SK-N-SH (cell line): ENCODE results near the gene OXA1L. TPM values are rescaled to one million over a fixed set of nuclear protein-coding genes. Genes with fewer than 3 reads are reported as not detected.

Source experiments
- CTCF ChIA-PET: fragments of 300-600, 350-600 bp; formaldehyde crosslinking; extraction: SDS; loops from one replicate; lab custom pipeline; 2021; lab: Yijun Ruan, JAX
- POLR2A ChIA-PET: fragments of 350-600 bp; sonication (Branson Sonifier 250); formaldehyde crosslinking; extraction: SDS; loops from one replicate; lab custom pipeline; 2020; ENCODE audit warnings: antibody characterized with exemption, inconsistent platforms; lab: Yijun Ruan, JAX
- DNase-seq: peaks from one replicate; pipeline ENCODE4 v3.0.0; 2012
- H2AFZ ChIP-seq: fragments of 200-600 bp; sonication (generic); 2 replicates; pipeline ENCODE4 v1.8.1; 2016; ENCODE audit warnings: antibody characterized with exemption, mild to moderate bottlenecking, low read depth
- H3F3A ChIP-seq: fragments of 200-600 bp; sonication (generic); replicated peaks from 2 replicates; pipeline ENCODE3; 2016; ENCODE audit warnings: antibody characterized with exemption, mild to moderate bottlenecking; ENCODE audit not compliant: insufficient read depth
- H3K27ac ChIP-seq, 2 experiments: fragments of 200-500 bp in 1 of 2; fragments of 200-600 bp in 1 of 2; sonication (Bioruptor generic) in 1 of 2; sonication (generic), shearing (Covaris generic) in 1 of 2; 2 replicates each; pipeline versions ENCODE4 v1.5.1 to v1.6.1; 2014 to 2016; ENCODE audit warnings: low read depth in 2 of 2, inconsistent platforms in 1 of 2, low read length in 1 of 2, mild to moderate bottlenecking in 1 of 2, mixed read lengths in 1 of 2
- H3K27me3 ChIP-seq: fragments of 200-600 bp; sonication (generic), shearing (Covaris generic); 2 replicates; pipeline ENCODE4 v1.6.1; 2016; ENCODE audit warnings: mixed run types; ENCODE audit not compliant: insufficient read depth
- H3K36me3 ChIP-seq, 2 experiments: fragments of 200-500 bp in 1 of 2; fragments of 200-600 bp in 1 of 2; sonication (Bioruptor generic) in 1 of 2; sonication (generic) in 1 of 2; replicated peaks in 1 of 2; 2 replicates each; pipeline versions ENCODE3 to v1.5.1; 2014 to 2016; ENCODE audit warnings: low read length in 1 of 2, mild to moderate bottlenecking in 1 of 2; ENCODE audit not compliant: insufficient read depth in 2 of 2, control insufficient read depth in 1 of 2
- H3K4me1 ChIP-seq, 2 experiments: fragments of 200-500 bp in 1 of 2; fragments of 200-600 bp in 1 of 2; sonication (Bioruptor generic) in 1 of 2; sonication (generic), shearing (Covaris generic) in 1 of 2; 2 replicates each; pipeline versions ENCODE4 v1.5.1 to v1.6.1; 2014 to 2016; ENCODE audit warnings: low read depth in 1 of 2, low read length in 1 of 2, mixed run types in 1 of 2; ENCODE audit not compliant: insufficient read depth in 2 of 2, control insufficient read depth in 1 of 2
- H3K4me2 ChIP-seq: fragments of 200-600 bp; sonication (generic), shearing (Covaris generic); 2 replicates; pipeline ENCODE4 v1.6.1; 2017; ENCODE audit warnings: mixed run types
- H3K4me3 ChIP-seq, 2 experiments: fragments of 200-500 bp in 1 of 2; fragments of 200-600 bp in 1 of 2; sonication (Bioruptor generic) in 1 of 2; sonication (generic), shearing (Covaris generic) in 1 of 2; 2 replicates each; pipeline versions ENCODE4 v1.5.1 to v1.8.1; 2014 to 2016; ENCODE audit warnings: low read depth in 2 of 2, inconsistent platforms in 1 of 2, low read length in 1 of 2, mild to moderate bottlenecking in 1 of 2, mixed read lengths in 1 of 2, moderate library complexity in 1 of 2
- H3K79me2 ChIP-seq: fragments of 200-600 bp; sonication (generic); 2 replicates; pipeline ENCODE4 v1.8.1; 2017; ENCODE audit warnings: mild to moderate bottlenecking; ENCODE audit not compliant: insufficient read depth
- H3K9ac ChIP-seq: fragments of 200-600 bp; sonication (generic); 2 replicates; pipeline ENCODE4 v1.6.1; 2017; ENCODE audit warnings: mixed run types
- H3K9me2 ChIP-seq: fragments of 200-600 bp; sonication (generic); 2 replicates; pipeline ENCODE4 v1.6.1; 2017; ENCODE audit warnings: mixed run types
- H3K9me3 ChIP-seq: fragments of 200-600 bp; sonication (generic); 2 replicates; pipeline ENCODE4 v1.6.1; 2017; ENCODE audit warnings: mixed run types, mild to moderate bottlenecking, moderate library complexity
- H4K20me1 ChIP-seq: fragments of 200-600 bp; sonication (generic); 2 replicates; pipeline ENCODE4 v1.6.1; 2017; ENCODE audit warnings: mild to moderate bottlenecking, mixed run types; ENCODE audit not compliant: insufficient read depth
- CHD2 ChIP-seq: fragments of 150-350 bp; IDR thresholded peaks from 2 replicates; pipeline ENCODE4 v1.6.1; 2018; ENCODE audit warnings: low read length; ENCODE audit not compliant: partially characterized antibody
- ELF1 ChIP-seq: IDR thresholded peaks from 2 replicates; pipeline ENCODE4 v1.4.0; 2012
- EP300 ChIP-seq, 2 experiments: IDR thresholded peaks; 2 replicates each; pipeline versions ENCODE4 v1.4.0 to v1.6.1; 2012; ENCODE audit warnings: borderline replicate concordance in 1 of 2, low read depth in 1 of 2, low read length in 1 of 2
- FOXM1 ChIP-seq: IDR thresholded peaks from 2 replicates; pipeline ENCODE4 v1.4.0; 2012; ENCODE audit warnings: low read depth, mild to moderate bottlenecking
- GABPA ChIP-seq: IDR thresholded peaks from 2 replicates; pipeline ENCODE4 v1.4.0; 2012; ENCODE audit warnings: low read depth, mild to moderate bottlenecking
- JUND ChIP-seq: IDR thresholded peaks from 2 replicates; pipeline ENCODE4 v1.4.0; 2012
- MEF2A ChIP-seq: IDR thresholded peaks from 2 replicates; pipeline ENCODE4 v1.4.0; 2012; ENCODE audit warnings: low read depth, borderline replicate concordance
- NFIC ChIP-seq: IDR thresholded peaks from 2 replicates; pipeline ENCODE4 v1.4.0; 2012; ENCODE audit warnings: borderline replicate concordance
- NRF1 ChIP-seq: IDR thresholded peaks from 2 replicates; pipeline ENCODE4 v1.6.1; 2012; ENCODE audit warnings: low read depth, mild to moderate bottlenecking, low read length
- PBX3 ChIP-seq: IDR thresholded peaks from 2 replicates; pipeline ENCODE4; 2012
- RCOR1 ChIP-seq: fragments of 150-350 bp; IDR thresholded peaks from 2 replicates; pipeline ENCODE4 v1.6.1; 2017; ENCODE audit warnings: antibody characterized with exemption, low read length
- RXRA ChIP-seq: IDR thresholded peaks from 2 replicates; pipeline ENCODE4 v1.4.0; 2012; ENCODE audit warnings: low read depth, mild to moderate bottlenecking, borderline replicate concordance
- SMC3 ChIP-seq: IDR thresholded peaks from 2 replicates; pipeline ENCODE4 v1.6.1; 2012; ENCODE audit warnings: low read depth, low read length, improper control_type of control experiment
- TAF1 ChIP-seq: IDR thresholded peaks from 2 replicates; pipeline ENCODE4 v1.6.1; 2012; ENCODE audit warnings: low read depth, mild to moderate bottlenecking, low read length, moderate library complexity, borderline replicate concordance
- TCF12 ChIP-seq: IDR thresholded peaks from 2 replicates; pipeline ENCODE4 v1.4.0; 2012
- USF2 ChIP-seq: fragments of 150-350 bp; IDR thresholded peaks from 2 replicates; pipeline ENCODE4 v1.6.1; 2017; ENCODE audit warnings: antibody characterized with exemption, low read length, low read depth, borderline replicate concordance
- WGBS: methylation state at CpG from one replicate; pipeline ENCODE4 v1.1.6; 2017; ENCODE audit warnings: low lambda C conversion rate; 5-methylcytosine and 5-hydroxymethylcytosine counted together
- polyA plus RNA-seq, 3 experiments: library from polyadenylated mRNA; depleted of rRNA; stranded (reverse); fragments of >200 nt; gene quantifications; 2 replicates each; pipeline ENCODE4 v1.2.3, GENCODE V29; 2012
- TF ChIP-seq, protein P1 (sequence below): IDR thresholded peaks from 2 replicates; pipeline ENCODE4 v1.4.0; 2012; ENCODE audit warnings: low read depth
- TF ChIP-seq, protein P2 (sequence below): IDR thresholded peaks from 2 replicates; pipeline ENCODE4 v1.4.0; 2012; ENCODE audit warnings: low read depth, borderline replicate concordance

Gene OXA1L
- polyA plus RNA-seq, 1 of the 3 experiments (the other 2 are of a cell fraction): 119 TPM

DNA sequence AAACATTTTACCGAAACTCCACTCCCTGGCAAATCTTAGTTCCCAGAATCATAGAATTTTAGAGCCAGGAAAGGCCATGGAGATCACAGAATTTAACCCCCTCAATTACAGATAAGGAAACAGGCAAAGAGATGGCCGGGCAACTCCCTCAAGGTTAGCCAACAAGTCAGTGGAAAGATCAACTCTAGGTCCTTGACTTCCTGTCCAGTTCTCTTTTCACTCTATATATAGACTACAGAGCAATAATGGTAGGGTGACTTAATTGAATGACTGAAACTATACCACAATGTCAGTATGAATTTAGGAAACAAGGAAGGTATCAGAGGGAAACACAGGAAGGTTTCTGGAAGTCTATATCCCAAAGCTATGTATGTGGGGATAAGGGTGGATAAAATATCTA lies 11.6 kb downstream of the OXA1L start (continued):
- TF ChIP-seq TAF1 (no peak), GABPA (no peak), JUND (no peak), EP300 (IDR thresholded peaks at IDR 0.05; ENCODE audit: borderline replicate concordance in 1 of 2, low read depth in 1 of 2, low read length in 1 of 2) (no peak), PBX3 (no peak), RCOR1 (no peak)

- TF ChIP-seq ELF1 (no peak), NFIC (no peak), USF2 (no peak), NRF1 (no peak), RXRA (no peak), CHD2 (no peak), MEF2A (no peak), GABPA (no peak), TCF12 (no peak), TAF1 (no peak), FOXM1 (no peak), SMC3 (no peak)
- TF ChIP-seq, protein P1, sequence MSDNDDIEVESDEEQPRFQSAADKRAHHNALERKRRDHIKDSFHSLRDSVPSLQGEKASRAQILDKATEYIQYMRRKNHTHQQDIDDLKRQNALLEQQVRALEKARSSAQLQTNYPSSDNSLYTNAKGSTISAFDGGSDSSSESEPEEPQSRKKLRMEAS: no peak
- TF ChIP-seq, protein P2, sequence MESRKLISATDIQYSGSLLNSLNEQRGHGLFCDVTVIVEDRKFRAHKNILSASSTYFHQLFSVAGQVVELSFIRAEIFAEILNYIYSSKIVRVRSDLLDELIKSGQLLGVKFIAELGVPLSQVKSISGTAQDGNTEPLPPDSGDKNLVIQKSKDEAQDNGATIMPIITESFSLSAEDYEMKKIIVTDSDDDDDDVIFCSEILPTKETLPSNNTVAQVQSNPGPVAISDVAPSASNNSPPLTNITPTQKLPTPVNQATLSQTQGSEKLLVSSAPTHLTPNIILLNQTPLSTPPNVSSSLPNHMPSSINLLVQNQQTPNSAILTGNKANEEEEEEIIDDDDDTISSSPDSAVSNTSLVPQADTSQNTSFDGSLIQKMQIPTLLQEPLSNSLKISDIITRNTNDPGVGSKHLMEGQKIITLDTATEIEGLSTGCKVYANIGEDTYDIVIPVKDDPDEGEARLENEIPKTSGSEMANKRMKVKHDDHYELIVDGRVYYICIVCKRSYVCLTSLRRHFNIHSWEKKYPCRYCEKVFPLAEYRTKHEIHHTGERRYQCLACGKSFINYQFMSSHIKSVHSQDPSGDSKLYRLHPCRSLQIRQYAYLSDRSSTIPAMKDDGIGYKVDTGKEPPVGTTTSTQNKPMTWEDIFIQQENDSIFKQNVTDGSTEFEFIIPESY: no peak
- no peak overlapping the region for H3K27ac ChIP-seq
- no peaks in the 10 kb centered on the region for H3K4me1 ChIP-seq
- no peaks in the 10 kb centered on the region for H3K36me3 ChIP-seq
- ChIA-PET CTCF (interaction anchor here (1.1 kb wide), 1 partner anchor 210 kb away, joined by 3 read pairs; no protein-coding TSS in a partner anchor), POLR2A (interaction anchor here (0.6 kb wide), 1 partner anchor 412 kb away, joined by 4 read pairs; no protein-coding TSS in a partner anchor)
- no peaks in the 10 kb centered on the region for H4K20me1 ChIP-seq
- no peak for DNase-seq
- H3K9me3 ChIP-seq: no peaks in the 10 kb centered on the region
- no peaks in the 10 kb centered on the region for H3K9me2 ChIP-seq
- H3K9ac ChIP-seq: no peak overlapping the region
- H3K4me2 ChIP-seq: no peak overlapping the region
- no peaks in the 10 kb centered on the region for H3F3A ChIP-seq
- no peaks in the 10 kb centered on the region for H3K27me3 ChIP-seq
- WGBS: 78% methylated on average over 1 of the region's 2 CpGs
- no peaks in the 10 kb centered on the region for H3K79me2 ChIP-seq
- H3K4me3 ChIP-seq: no peak overlapping the region
- no peak overlapping the region for H2AFZ ChIP-seq
Observed at GRCh38 chr14:22780105-22780679, 13.7 kb downstream of the OXA1L start.
